ENCODE results near the gene ADAMTS17.

ADAMTS17 gene

GRCh38 chr15:100348578-100348977 lies 6.8 kb upstream of the ADAMTS17 start:
- Histone ChIP-seq H3K27me3 (ENCODE audit: control insufficient read depth, low read length) (0 out of 2 replicates have a peak, but pooled peaks cover 2% of the 10 kb centered on the region), H3K36me3 (ENCODE audit: control insufficient read depth, low read length) (no peaks in the 10 kb centered on the region), H4K20me1 (ENCODE audit: control insufficient read depth, insufficient read depth, low read depth, low read length) (no peaks in the 10 kb centered on the region), H3K4me2 (ENCODE audit: low read length) (no peak overlapping the region), H3K9me3 (ENCODE audit: control insufficient read depth, insufficient read depth, low read length) (no peaks in the 10 kb centered on the region), H3F3A (ENCODE audit: control insufficient read depth, insufficient read depth) (no peaks in the 10 kb centered on the region), H3K9me2 (replicated peaks; ENCODE audit: control insufficient read depth, low read length) (no peaks in the 10 kb centered on the region), H3K79me2 (ENCODE audit: control insufficient read depth, low read length) (no peaks in the 10 kb centered on the region), H3K4me3 (ENCODE audit: low read length) (no peak overlapping the region), H3K4me1 (ENCODE audit: control insufficient read depth, low read length) (peaks cover 8% of the 10 kb centered on the region), H3K27ac (ENCODE audit: low read depth, low read length) (no peak overlapping the region)
- TF ChIP-seq EZH2phosphoT487 (IDR thresholded peaks at IDR 0.05; ENCODE audit: borderline replicate concordance, low read length) (no peak), CTCF (IDR thresholded peaks at IDR 0.05; ENCODE audit: low read depth, low read length, poor library complexity, severe bottlenecking) (no peak)

- H3K27me3 ChIP-seq (ENCODE audit: control insufficient read depth, low read length) = no peaks in the 10 kb centered on the region
These were observed 5.2 kb upstream of the ADAMTS17 start for GRCh38 chr15:100346866-100347512.

GRCh38 chr15:100345438-100345837 lies 3.7 kb upstream of the ADAMTS17 start:
- Histone ChIP-seq H3K36me3 (ENCODE audit: control insufficient read depth, low read length) (no peaks in the 10 kb centered on the region), H3K27me3 (ENCODE audit: control insufficient read depth, low read length) (no peaks in the 10 kb centered on the region), H3F3A (ENCODE audit: control insufficient read depth, insufficient read depth) (no peaks in the 10 kb centered on the region), H3K9me3 (ENCODE audit: control insufficient read depth, insufficient read depth, low read length) (no peaks in the 10 kb centered on the region), H3K4me2 (ENCODE audit: low read length) (no peak overlapping the region), H3K27ac (ENCODE audit: low read depth, low read length) (no peak overlapping the region), H3K79me2 (ENCODE audit: control insufficient read depth, low read length) (no peaks in the 10 kb centered on the region), H3K4me3 (ENCODE audit: low read length) (no peak overlapping the region), H4K20me1 (ENCODE audit: control insufficient read depth, insufficient read depth, low read depth, low read length) (no peaks in the 10 kb centered on the region), H3K4me1 (ENCODE audit: control insufficient read depth, low read length) (peaks cover 8% of the 10 kb centered on the region), H3K9me2 (replicated peaks; ENCODE audit: control insufficient read depth, low read length) (no peaks in the 10 kb centered on the region)
- no peak for TF ChIP-seq CTCF (IDR thresholded peaks at IDR 0.05; ENCODE audit: low read depth, low read length, poor library complexity, severe bottlenecking)
- no peak for TF ChIP-seq EZH2phosphoT487 (IDR thresholded peaks at IDR 0.05; ENCODE audit: borderline replicate concordance, low read length)

More at GRCh38 chr15:100346866-100347512, 5.2 kb upstream of the ADAMTS17 start:
- Histone ChIP-seq H3K79me2 (ENCODE audit: control insufficient read depth, low read length) (no peaks in the 10 kb centered on the region), H3K9me2 (replicated peaks; ENCODE audit: control insufficient read depth, low read length) (no peaks in the 10 kb centered on the region), H3F3A (ENCODE audit: control insufficient read depth, insufficient read depth) (no peaks in the 10 kb centered on the region), H3K36me3 (ENCODE audit: control insufficient read depth, low read length) (no peaks in the 10 kb centered on the region), H3K27ac (ENCODE audit: low read depth, low read length) (no peak overlapping the region), H3K9me3 (ENCODE audit: control insufficient read depth, insufficient read depth, low read length) (no peaks in the 10 kb centered on the region), H3K4me2 (ENCODE audit: low read length) (no peak overlapping the region), H3K4me3 (ENCODE audit: low read length) (no peak overlapping the region), H3K4me1 (ENCODE audit: control insufficient read depth, low read length) (peaks cover 8% of the 10 kb centered on the region), H4K20me1 (ENCODE audit: control insufficient read depth, insufficient read depth, low read depth, low read length) (no peaks in the 10 kb centered on the region)
- TF ChIP-seq EZH2phosphoT487 (IDR thresholded peaks at IDR 0.05; ENCODE audit: borderline replicate concordance, low read length) (no peak), CTCF (IDR thresholded peaks at IDR 0.05; ENCODE audit: low read depth, low read length, poor library complexity, severe bottlenecking) (no peak)

Measured in DOHH2 (cell line).